Measurements from ENCODE around the gene LACTBL1.

Gene LACTBL1

DNA sequence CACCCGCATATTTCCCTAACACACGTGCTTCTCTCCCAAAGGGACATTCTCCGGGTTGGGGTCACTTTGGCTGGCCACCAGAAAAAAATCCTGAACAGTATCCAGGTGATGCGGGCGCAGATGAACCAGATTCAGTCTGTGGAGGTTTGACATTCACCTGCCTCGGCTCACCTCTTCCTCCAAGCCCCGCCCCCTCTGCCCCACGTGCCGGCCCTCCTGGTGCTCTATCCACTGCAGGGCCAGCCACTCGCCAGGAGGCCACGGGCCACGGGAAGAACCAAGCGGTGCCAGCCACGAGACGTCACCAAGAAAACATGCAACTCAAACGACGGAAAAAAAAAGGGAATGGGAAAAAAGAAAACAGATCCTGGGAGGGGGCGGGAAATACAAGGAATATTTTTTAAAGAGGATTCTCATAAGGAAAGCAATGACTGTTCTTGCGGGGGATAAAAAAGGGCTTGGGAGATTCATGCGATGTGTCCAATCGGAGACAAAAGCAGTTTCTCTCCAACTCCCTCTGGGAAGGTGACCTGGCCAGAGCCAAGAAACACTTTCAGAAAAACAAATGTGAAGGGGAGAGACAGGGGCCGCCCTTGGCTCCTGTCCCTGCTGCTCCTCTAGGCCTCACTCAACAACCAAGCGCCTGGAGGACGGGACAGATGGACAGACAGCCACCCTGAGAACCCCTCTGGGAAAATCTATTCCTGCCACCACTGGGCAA lies 59.1 kb downstream of the LACTBL1 start:
- H3K4me1 Mint-ChIP-seq = no peaks in the 10 kb centered on the region
- H3K36me3 Mint-ChIP-seq = no peaks in the 10 kb centered on the region
- no peaks in the 10 kb centered on the region for H3K27me3 Mint-ChIP-seq
- no peak overlapping the region for H3K27ac Mint-ChIP-seq
- no peaks in the 10 kb centered on the region for H3K9me3 Mint-ChIP-seq
- no peak overlapping the region for H3K4me3 Mint-ChIP-seq

DNA sequence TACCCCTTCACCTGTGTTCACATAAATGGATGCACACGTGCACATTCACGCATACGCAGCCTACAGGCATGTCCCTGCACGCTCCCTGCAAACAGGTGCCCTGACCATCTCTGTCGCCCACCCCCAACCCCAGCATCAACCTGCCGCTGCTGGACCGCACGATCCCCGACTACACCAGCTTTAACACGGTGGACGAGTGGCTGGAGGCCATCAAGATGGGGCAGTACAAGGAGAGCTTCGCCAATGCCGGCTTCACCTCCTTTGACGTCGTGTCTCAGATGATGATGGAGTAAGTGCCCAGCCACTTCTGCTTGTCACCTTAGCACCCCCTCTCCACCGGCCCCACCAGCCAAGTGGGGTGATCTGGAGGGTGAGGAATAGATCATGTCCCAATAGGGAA lies 60.4 kb downstream of the LACTBL1 start:
- Mint-ChIP-seq H3K27ac (no peak overlapping the region), H3K27me3 (no peaks in the 10 kb centered on the region), H3K9me3 (no peaks in the 10 kb centered on the region), H3K4me3 (no peak overlapping the region), H3K4me1 (no peaks in the 10 kb centered on the region), H3K36me3 (no peaks in the 10 kb centered on the region)

DNA sequence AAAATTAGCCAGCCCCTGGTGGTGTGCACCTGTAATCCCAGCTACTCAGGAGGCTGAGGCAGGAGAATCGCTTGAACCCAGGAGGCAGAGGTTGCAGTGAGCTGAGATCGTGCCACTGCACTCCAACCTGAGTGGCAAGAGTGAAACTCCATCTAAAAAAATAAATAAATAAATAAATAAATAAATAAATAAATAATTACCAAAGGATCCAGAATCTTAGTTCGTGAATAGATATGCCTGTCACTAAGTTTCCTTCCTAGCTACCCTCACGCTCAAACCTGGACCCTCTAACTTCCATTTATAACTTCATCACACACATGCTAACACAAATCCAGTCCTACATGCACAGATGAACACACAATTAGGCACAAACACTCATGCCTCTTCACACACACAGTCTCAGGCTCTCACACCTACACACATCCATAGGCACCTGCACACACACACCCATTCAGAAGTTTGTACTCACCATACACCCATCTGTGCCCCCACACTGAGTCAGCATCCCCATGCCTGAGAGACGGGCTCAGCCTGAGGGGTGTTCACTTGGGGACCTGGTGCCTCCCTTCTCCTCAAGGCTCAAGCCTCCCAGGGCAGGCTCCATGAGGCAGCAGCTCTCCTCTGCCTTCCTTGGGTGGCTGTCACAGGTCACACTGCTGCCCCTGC lies 61.5 kb downstream of the LACTBL1 start:
- Mint-ChIP-seq H3K9me3 (no peaks in the 10 kb centered on the region), H3K4me3 (no peak overlapping the region)

DNA sequence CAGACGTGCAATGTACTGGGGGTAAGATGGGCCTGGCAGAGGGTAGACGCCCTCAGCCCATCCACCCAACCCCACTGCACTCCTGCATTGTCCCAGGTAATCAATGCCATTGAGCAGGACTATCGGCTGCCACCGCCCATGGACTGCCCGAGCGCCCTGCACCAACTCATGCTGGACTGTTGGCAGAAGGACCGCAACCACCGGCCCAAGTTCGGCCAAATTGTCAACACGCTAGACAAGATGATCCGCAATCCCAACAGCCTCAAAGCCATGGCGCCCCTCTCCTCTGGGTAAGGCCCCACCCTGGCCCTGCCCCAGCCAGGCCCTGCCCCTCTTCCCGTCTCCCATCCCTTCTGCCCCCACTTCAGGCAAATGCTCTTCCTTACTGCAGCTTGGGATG lies 62.4 kb downstream of the LACTBL1 start:
- H3K4me1 Mint-ChIP-seq = no peaks in the 10 kb centered on the region
- H3K9me3 Mint-ChIP-seq = no peaks in the 10 kb centered on the region
- H3K27me3 Mint-ChIP-seq = no peaks in the 10 kb centered on the region
- H3K27ac Mint-ChIP-seq = no peak overlapping the region
- no peak overlapping the region for H3K4me3 Mint-ChIP-seq
- no peaks in the 10 kb centered on the region for H3K36me3 Mint-ChIP-seq

More for the DNA sequence above, 61.5 kb downstream of the LACTBL1 start:
- no peaks in the 10 kb centered on the region for H3K4me1 Mint-ChIP-seq
- H3K27me3 Mint-ChIP-seq = no peaks in the 10 kb centered on the region
- H3K36me3 Mint-ChIP-seq = no peaks in the 10 kb centered on the region
- no peak overlapping the region for H3K27ac Mint-ChIP-seq

DNA sequence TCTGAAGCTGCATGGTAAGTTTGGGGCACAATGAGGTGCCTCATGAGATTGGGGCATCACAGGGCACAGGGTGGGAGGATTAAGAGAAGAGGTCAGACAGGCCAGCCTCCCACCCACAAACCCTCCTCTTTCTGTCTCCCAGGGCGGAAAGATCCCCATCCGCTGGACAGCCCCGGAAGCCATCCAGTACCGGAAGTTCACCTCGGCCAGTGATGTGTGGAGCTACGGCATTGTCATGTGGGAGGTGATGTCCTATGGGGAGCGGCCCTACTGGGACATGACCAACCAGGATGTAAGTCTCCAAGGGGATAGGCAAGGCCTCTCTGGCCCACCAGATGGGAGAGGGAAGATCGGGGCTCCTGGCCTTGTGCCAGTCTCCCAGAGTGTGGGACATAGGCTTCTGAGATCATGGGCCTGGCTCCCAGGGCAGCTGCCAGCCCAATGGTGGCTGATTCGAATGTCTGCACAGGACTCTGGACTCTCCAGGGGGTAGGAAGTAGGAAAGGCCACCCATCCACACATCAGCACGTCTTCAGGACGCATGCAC lies 63.7 kb downstream of the LACTBL1 start:
- no peaks in the 10 kb centered on the region for H3K36me3 Mint-ChIP-seq
- H3K9me3 Mint-ChIP-seq = no peaks in the 10 kb centered on the region
- no peaks in the 10 kb centered on the region for H3K27me3 Mint-ChIP-seq
- no peak overlapping the region for H3K27ac Mint-ChIP-seq
- no peak overlapping the region for H3K4me3 Mint-ChIP-seq
- H3K4me1 Mint-ChIP-seq = no peaks in the 10 kb centered on the region

DNA sequence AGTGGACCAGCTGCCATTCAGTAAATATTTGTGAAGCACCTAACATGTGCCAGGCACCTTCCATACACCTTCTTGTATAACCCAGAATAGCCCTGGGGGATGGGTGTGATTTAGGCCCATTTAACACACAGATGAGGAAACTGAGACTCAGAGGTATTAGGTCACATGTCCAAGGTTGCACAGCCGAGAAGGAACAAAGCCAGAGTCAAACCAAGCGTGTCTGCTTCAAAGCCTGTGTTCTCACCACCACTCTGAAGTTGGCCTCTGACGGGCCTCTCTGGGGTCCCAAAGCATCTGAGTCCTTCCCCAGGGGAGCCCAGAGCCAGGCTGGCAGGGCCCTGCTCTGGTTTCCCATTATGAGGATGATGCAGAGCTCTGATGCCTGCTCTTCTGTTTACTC lies 65.1 kb downstream of the LACTBL1 start:
- no peak overlapping the region for H3K4me3 Mint-ChIP-seq
- no peak overlapping the region for H3K27ac Mint-ChIP-seq
- H3K4me1 Mint-ChIP-seq = no peaks in the 10 kb centered on the region
- no peaks in the 10 kb centered on the region for H3K36me3 Mint-ChIP-seq
- no peaks in the 10 kb centered on the region for H3K9me3 Mint-ChIP-seq
- H3K27me3 Mint-ChIP-seq = no peaks in the 10 kb centered on the region

DNA sequence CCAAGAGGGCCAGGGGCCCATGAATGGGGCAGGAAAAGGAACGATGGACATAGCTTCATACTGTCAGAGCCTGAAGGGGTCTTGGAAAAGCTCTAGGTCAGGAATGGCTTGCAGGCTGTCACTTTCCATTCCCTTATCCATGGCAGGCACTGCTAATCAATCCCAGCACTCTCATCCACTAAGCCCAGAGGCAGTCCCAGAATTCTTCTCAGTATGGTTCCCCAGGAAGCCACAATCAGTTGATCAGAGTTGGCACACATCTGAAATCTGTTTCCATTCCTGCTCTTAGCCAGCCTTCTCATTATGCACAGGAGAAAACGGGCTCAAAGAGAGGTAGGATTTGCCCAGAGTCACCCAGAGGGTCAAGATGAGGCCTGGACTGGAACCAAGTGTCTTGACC lies 65.7 kb downstream of the LACTBL1 start:
- Mint-ChIP-seq H3K27ac (no peak overlapping the region), H3K4me3 (no peak overlapping the region), H3K9me3 (no peaks in the 10 kb centered on the region), H3K27me3 (no peaks in the 10 kb centered on the region), H3K4me1 (no peaks in the 10 kb centered on the region), H3K36me3 (no peaks in the 10 kb centered on the region)

DNA sequence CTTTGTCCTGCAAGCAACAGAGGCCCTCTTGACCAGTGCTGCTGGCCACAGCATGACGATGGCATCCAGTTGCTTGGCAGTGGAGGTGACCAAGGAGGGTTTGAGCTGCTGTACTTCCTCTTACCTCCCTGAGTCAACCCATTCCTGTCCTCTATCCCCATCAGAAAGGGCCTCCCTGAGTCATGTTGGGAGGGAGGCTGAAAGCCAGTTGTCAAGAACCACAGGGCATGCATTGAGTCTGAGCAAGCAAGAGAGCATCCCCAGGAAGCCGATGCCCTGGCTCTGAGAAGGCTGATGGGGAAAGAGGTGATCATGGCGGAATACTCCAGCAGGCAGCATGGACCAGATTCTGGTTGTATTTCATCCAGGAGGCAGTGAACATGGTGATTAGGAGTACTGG lies 69.6 kb downstream of the LACTBL1 start:
- H3K4me1 Mint-ChIP-seq = no peaks in the 10 kb centered on the region
- H3K27me3 Mint-ChIP-seq = peaks cover 6% of the 10 kb centered on the region
- H3K36me3 Mint-ChIP-seq = no peaks in the 10 kb centered on the region
- H3K27ac Mint-ChIP-seq = no peak overlapping the region
- no peak overlapping the region for H3K4me3 Mint-ChIP-seq
- no peaks in the 10 kb centered on the region for H3K9me3 Mint-ChIP-seq
